ENCODE results near the gene MTARC1. TPM values are rescaled to one million over a fixed set of nuclear protein-coding genes. Genes with fewer than 3 reads are reported as not detected.

Gene MTARC1
- total and polyA plus RNA-seq, 2 of the 4 experiments (the other 2 are of a cell fraction), result 0.18 to 0.55 TPM

- Histone ChIP-seq H3K27ac (ENCODE audit: insufficient read depth, low read length) (no peak overlapping the region), H3K9me1 (ENCODE audit: insufficient read depth, low read length) (no peaks in the 10 kb centered on the region), H2AK5ac (ENCODE audit: low read depth, low read length) (no peak overlapping the region; the same call in 1 of the 2 replicates), H3K79me1 (ENCODE audit: low read depth in 1 of 2, low read length in 2 of 2) (no peaks in the 10 kb centered on the region), H2BK20ac (ENCODE audit: low read depth, low read length) (no peak overlapping the region), H2AK9ac (replicated peaks; ENCODE audit: low read depth, low read length, poor library complexity) (no peak overlapping the region), H4K20me1 (ENCODE audit: insufficient read depth, low read length) (no peaks in the 10 kb centered on the region), H4K8ac (ENCODE audit: low read depth in 2 of 2, low read length in 2 of 2) (no peak overlapping the region), H3K23ac (ENCODE audit: low read depth, low read length) (no peak overlapping the region), H2BK5ac (ENCODE audit: low read depth, low read length, poor library complexity, severe bottlenecking) (no peak overlapping the region), H3K14ac (replicated peaks; ENCODE audit: low read depth, low read length) (no peak overlapping the region), H3K4me3 (ENCODE audit: insufficient read depth, low read depth, low read length) (no peak overlapping the region), H3K36me3 (ENCODE audit: control insufficient read depth, insufficient read depth, low read length) (no peaks in the 10 kb centered on the region), H3K4me1 (ENCODE audit: control insufficient read depth, insufficient read depth, low read length) (peaks cover 1% of the 10 kb centered on the region; the same call in 1 of the 2 replicates), H3K4ac (ENCODE audit: low read depth, low read length) (no peak overlapping the region), H4K91ac (ENCODE audit: insufficient read depth, low read depth, low read length) (no peak overlapping the region), H4K5ac (ENCODE audit: low read depth, low read length) (no peak overlapping the region), H3K9ac (ENCODE audit: low read depth, low read length) (no peak overlapping the region), H2BK15ac (ENCODE audit: low read depth, low read length) (no peak overlapping the region), H3K56ac (ENCODE audit: extremely low read depth, insufficient read depth, low read length) (no peak overlapping the region), H3K9me3 (ENCODE audit: control insufficient read depth, insufficient read depth, low read length) (peaks cover 2% of the 10 kb centered on the region; the same call in 1 of the 2 replicates), H2AFZ (replicated peaks; ENCODE audit: low read length, poor library complexity) (no peak overlapping the region), H2BK120ac (ENCODE audit: low read depth, low read length) (no peak overlapping the region), H3K18ac (ENCODE audit: low read depth, low read length) (no peak overlapping the region), H3K27me3 (ENCODE audit: control insufficient read depth, insufficient read depth, low read length) (peaks cover 14% of the 10 kb centered on the region), H3K4me2 (ENCODE audit: low read depth, low read length) (no peak overlapping the region)
- in situ Hi-C loops (cut with MboI; ENCODE audit: low sequenced_read_pairs), result loop anchor here (10.0 kb wide), 1 partner anchor 622 kb away; no protein-coding TSS in a partner anchor
- DNase-seq (no peak), ATAC-seq (ENCODE audit: low read depth) (no peak)
- ChIA-PET POLR2A (ENCODE audit: unreplicated experiment) (no interaction called here), CTCF (no interaction called here)
- intact Hi-C loops (cut with micrococcal nuclease), result loop anchor here (10.0 kb wide), 2 partner anchors 152 to 912 kb away; no protein-coding TSS in a partner anchor
- BruUV-seq (replicated peaks), result no TSS peak
- dilution Hi-C loops (cut with HindIII; ENCODE audit: low sequenced_read_pairs, unreplicated experiment), result no loop called here
- TF ChIP-seq FOS (IDR thresholded peaks at IDR 0.05; ENCODE audit: low read depth, low read length) (no peak), RAD21 (IDR thresholded peaks at IDR 0.05; ENCODE audit: low read length) (no peak), SMC3 (IDR thresholded peaks at IDR 0.05; ENCODE audit: low read depth, low read length) (no peak), NFE2L2 (IDR thresholded peaks at IDR 0.05; ENCODE audit: low read depth, low read length) (no peak), MAFK (IDR thresholded peaks at IDR 0.05; ENCODE audit: low read depth, low read length) (no peak)
- 67% methylated on average over 5 of the region's 6 CpGs; no CpG with 5 or more reads in 1 of the 2 experiments for WGBS, 2 experiments (ENCODE audit: extremely low coverage in 2 of 2, insufficient read length in 1 of 2)
Observed at GRCh38 chr1:220812308-220812707, 25.6 kb downstream of the MTARC1 start.

Data from IMR-90 (cell line).